GM10248 (cell line): Measurements from ENCODE around the gene FAM98C.
"Not testable (repeated sequence)": the region's sequence is repeated elsewhere in the genome, so short reads cannot be mapped to it uniquely, and the experiment has no call there.

Experiments used
- CTCF ChIA-PET: fragments of 300-600 bp; sonication (Branson Sonifier 250); formaldehyde crosslinking; extraction: SDS; loops from one replicate; lab custom pipeline; 2021; ENCODE audit warnings: antibody characterized with exemption; lab: Yijun Ruan, JAX
- POLR2A ChIA-PET: fragments of 350-650 bp; sonication (Branson Sonifier 250); formaldehyde crosslinking; extraction: SDS; loops from one replicate; lab custom pipeline; 2020; ENCODE audit warnings: antibody characterized with exemption; lab: Yijun Ruan, JAX
- DNase-seq: peaks from one replicate; pipeline ENCODE4 v3.0.0; 2012; ENCODE audit errors: extremely low spot score
- TF ChIP-seq, protein P1 (sequence below): IDR thresholded peaks from 2 replicates; pipeline ENCODE4 v1.5.1; 2012; ENCODE audit warnings: mild to moderate bottlenecking, low read depth; ENCODE audit errors: extremely low read depth, missing control alignments, control extremely low read depth

The FAM98C gene

DNA sequence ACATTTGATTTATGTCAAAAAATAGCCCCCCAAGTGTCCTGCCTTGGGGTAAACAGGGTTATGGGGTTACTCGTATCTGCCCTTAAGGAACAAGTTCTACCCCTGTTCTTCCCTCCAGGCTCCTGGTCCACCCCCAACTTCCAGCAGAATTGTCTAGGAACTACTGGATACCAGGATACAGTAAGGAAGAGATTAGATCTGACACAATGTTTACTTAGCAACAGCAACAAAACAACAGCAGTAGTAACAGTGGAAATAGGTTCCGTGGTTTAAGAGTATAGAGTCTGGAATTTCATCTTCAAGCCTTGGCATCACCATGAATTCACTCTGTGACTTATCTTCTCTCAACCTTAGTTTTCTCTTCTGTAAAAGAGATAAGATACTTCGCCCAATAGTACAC is 1.7 kb upstream of the FAM98C start:
- DNase-seq, result no peak
- TF ChIP-seq, protein P1, sequence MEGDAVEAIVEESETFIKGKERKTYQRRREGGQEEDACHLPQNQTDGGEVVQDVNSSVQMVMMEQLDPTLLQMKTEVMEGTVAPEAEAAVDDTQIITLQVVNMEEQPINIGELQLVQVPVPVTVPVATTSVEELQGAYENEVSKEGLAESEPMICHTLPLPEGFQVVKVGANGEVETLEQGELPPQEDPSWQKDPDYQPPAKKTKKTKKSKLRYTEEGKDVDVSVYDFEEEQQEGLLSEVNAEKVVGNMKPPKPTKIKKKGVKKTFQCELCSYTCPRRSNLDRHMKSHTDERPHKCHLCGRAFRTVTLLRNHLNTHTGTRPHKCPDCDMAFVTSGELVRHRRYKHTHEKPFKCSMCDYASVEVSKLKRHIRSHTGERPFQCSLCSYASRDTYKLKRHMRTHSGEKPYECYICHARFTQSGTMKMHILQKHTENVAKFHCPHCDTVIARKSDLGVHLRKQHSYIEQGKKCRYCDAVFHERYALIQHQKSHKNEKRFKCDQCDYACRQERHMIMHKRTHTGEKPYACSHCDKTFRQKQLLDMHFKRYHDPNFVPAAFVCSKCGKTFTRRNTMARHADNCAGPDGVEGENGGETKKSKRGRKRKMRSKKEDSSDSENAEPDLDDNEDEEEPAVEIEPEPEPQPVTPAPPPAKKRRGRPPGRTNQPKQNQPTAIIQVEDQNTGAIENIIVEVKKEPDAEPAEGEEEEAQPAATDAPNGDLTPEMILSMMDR, result no peak
- POLR2A ChIA-PET, result no interaction called here
- CTCF ChIA-PET, result interaction anchor here (2.9 to 3.2 kb wide), 2 partner anchors 13 to 25 kb away, joined by 29 to 43 read pairs; partner anchors contain the start of genes GGN, RASGRP4 and SPRED3

DNA sequence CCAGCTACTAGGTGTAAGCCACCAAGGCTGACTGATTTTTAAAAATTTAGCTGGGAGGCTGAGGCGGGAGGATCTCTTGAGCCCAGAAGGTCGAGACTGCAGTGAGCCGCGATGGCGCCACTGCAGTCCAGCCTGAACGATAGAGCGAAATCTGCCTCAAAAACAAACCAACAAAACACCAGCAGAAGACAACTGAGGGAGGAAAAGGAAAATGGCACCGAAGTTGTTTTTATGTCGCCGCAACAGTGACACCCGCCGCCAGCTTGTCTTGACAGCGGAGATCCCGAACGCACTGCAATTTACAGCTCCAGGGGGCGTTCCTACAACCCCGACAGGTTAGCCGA is 298 bp upstream of the FAM98C start:
- ChIA-PET POLR2A (interaction anchor here (0.6 to 1.9 kb wide), 10 partner anchors 13 to 1038 kb away, joined by 3 to 11 read pairs (median 5); partner anchors contain the start of genes GGN and PSMD8), CTCF (interaction anchor here (0.6 to 3.7 kb wide), 83 partner anchors 9 to 573 kb away, joined by 3 to 43 read pairs (median 4); partner anchors contain the start of genes EIF3K, FBXO17, GGN and MRPS12)
- DNase-seq, result no peak
- TF ChIP-seq, protein P1, result no peak

DNA sequence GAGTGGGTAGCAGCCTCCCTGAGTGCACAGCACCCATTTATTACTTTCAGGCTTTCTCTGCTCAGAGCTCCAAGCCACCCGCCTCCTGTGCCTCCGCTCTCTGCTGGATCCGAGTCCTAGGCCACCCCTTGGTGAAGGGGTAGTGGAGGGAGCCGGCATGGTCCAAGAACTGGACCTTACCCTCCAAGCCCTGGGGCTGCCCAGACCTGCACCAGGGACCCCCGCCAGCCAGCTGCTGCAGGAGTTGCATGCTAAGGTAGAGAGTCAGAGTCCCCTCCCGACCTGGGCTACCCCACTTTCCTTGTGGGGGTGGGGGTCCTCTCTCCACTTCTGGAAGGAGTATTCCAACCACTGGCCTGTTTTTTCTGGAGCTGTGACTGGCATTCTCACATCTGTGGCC is 2.0 kb downstream of the FAM98C start:
- CTCF ChIA-PET, result interaction anchor here (0.9 to 3.7 kb wide), 3 partner anchors 11 to 526 kb away, joined by 3 to 37 read pairs (median 3); partner anchors contain the start of genes MRPS12, PSMD8 and SARS2
- POLR2A ChIA-PET, result interaction anchor here (0.6 kb wide), 1 partner anchor 27 kb away, joined by 3 read pairs; no protein-coding TSS in a partner anchor
- TF ChIP-seq, protein P1, result no peak
- no peak for DNase-seq

DNA sequence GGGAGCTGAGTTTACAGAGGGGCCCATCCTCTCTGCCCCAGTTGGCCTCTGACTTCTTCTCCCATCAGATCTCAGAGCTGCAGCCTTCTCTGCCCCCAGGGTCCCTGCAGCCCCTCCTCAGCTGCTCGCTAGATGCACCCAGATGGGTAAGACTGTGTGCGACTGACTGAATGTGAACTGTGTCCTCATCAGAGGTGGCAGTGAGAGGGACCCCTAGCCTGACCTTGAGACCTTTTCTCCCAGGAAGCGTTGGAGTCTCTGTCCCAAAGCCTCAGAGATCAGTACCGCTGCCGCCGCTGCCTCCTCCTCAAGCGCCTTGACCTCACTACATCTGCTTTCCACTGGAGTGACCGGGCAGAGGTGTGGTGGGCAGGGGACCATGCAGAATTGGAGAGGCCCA is 2.4 kb downstream of the FAM98C start:
- DNase-seq, result no peak
- POLR2A ChIA-PET, result interaction anchor here (0.6 kb wide), 1 partner anchor 28 kb away, joined by 3 read pairs; no protein-coding TSS in a partner anchor
- CTCF ChIA-PET, result interaction anchor here (0.9 to 3.7 kb wide), 3 partner anchors 10 to 525 kb away, joined by 3 to 37 read pairs (median 3); partner anchors contain the start of genes MRPS12, PSMD8 and SARS2
- TF ChIP-seq, protein P1, result no peak

DNA sequence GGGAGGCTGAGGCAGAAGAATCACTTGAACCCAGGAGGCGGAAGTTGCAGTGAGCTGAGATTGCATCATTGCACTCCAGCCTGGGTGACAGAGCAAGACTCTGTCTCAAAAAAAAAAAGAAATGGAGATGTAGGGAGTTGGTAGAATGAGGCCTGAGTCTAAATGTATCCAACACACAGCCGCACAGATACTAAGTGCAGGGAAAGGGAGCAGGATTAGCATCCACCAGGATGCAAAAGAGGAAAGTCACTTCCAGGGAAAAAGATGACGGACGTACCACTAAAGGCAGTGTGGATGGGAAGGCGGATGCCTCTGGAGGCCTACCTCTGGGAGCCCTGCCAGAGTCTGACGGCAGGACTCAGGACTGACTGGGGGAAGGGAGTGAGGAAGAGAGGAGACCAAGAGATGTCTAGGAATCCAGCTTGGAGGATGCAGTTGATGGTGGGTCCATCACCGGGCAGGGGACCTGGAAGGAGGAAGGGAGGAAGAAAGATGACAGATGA is 6.8 kb downstream of the FAM98C start:
- no peak for DNase-seq
- ChIA-PET POLR2A (no interaction called here), CTCF (interaction anchor here (1.1 kb wide), 1 partner anchor 111 kb away, joined by 3 read pairs; no protein-coding TSS in a partner anchor)
- TF ChIP-seq, protein P1, result no peak

DNA sequence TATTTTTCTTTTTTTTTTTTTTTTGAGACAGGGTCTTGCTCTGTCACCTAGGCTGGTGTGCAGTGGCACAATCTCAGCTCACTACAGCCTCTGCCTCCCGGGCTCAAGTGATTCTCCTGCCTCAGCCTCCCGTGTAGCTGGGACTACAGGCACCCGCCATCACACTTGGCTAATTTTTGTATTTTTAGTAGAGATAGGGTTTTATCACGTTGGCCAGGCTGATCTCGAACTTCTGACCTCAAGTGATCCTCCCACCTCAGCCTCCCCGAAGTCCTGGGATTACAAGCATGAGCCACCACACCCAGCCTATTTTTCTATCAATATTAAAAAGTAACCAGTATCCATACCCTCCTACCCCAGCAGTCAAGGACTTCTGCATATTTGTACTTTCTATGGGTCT is 7.5 kb downstream of the FAM98C start:
- DNase-seq, result not testable (repeated sequence)
- POLR2A ChIA-PET, result interaction anchor here (0.7 kb wide), 1 partner anchor 421 kb away, joined by 5 read pairs; no protein-coding TSS in a partner anchor
- CTCF ChIA-PET, result interaction anchor here (1.1 kb wide), 1 partner anchor 110 kb away, joined by 3 read pairs; no protein-coding TSS in a partner anchor
